ENCODE measurements around the gene INPP5A. TPM values are rescaled to one million over a fixed set of nuclear protein-coding genes. Genes with fewer than 3 reads are reported as not detected.

The INPP5A gene
- total RNA-seq, 1 donor from 2014 or later = 19.4 TPM

Other genes with a start within 250 kb of the INPP5A start
- gene STK32C, start 229.8 kb upstream of the INPP5A start, total RNA-seq = 21.9 TPM
- gene LRRC27, start 205.6 kb upstream of the INPP5A start, total RNA-seq = 13.5 TPM
- gene PWWP2B, start 140.6 kb upstream of the INPP5A start, total RNA-seq = 5.7 TPM
- gene NKX6-2, start 248.4 kb downstream of the INPP5A start, total RNA-seq = not detected

Data from temporal lobe (tissue), 1 donor.